NCI-H2196 treated with DMSO at 0.1 percent for 48 hours (cell line): ENCODE data around the gene APOL1.
"Not testable (repeated sequence)": the region's sequence is repeated elsewhere in the genome, so short reads cannot be mapped to it uniquely, and the experiment has no call there.

Experiments used
- DNase-seq: peaks from one replicate; lab custom pipeline; 2025; ENCODE audit not compliant: unreplicated experiment; lab: John Stamatoyannopoulos, UW

The APOL1 gene

DNA sequence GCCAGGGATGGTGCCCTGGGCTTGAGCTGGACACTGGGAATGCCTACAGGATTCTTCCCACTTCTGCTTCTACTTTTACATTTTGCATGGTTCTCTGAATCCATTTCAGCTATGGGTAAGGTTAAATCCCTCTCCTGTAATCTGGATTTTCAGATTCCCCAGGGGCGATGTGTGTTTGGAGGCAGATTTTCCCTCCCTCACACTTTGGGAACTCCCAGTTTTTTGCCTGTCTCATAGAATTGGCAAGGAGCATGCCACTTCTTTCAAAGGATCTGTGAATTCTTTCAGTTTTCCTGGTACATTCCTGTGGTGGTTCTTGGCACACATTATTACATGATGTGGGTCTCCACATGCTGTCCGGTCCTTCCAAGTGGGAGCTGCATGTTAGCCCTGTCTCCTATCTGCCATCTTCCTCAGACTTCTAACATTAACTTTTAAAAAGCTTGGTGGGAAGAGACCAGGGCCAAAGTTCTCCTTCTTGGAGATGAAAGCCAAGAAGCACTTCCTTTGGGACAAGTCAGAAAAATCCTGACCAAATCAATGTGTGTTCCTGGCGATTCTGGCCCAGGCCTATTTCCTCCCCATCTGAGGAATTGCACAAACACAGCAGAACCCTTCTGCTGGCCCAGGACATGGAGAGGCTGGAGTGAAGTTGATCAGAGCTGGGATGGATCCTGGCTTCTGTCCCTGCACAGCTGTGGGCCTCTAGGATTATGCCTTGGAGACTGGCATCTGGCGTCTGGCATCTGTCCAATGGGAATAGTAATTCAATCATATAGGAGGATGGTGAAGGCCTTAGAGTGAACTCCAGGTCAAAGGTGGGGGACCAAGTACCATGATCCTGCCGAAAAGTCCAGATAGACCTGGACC is 8.2 kb upstream of the APOL1 start:
- no peak for DNase-seq

GRCh38 chr22:36245805-36246356 is 7.1 kb upstream of the APOL1 start:
- DNase-seq: no peak

DNA sequence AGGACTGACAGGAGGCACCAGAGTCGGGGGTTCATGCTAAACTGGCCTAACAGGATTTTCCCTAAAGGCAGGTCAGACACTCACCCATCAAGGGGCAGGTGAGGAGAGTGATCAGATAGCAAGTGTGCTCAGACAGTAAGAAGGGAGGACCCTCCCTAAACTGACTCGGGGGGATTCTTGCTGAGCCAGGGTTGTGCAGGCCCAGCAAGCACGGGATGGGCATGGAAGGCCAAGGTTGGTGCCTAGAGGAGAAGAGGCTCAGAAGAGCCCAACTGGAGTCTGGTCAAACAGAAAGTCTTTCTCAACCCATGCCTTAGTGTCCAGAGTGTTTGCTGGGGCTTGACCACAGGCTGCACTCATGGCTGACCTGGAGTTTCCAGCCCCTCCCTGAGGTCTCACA is 6.2 kb upstream of the APOL1 start:
- DNase-seq: no peak

DNA sequence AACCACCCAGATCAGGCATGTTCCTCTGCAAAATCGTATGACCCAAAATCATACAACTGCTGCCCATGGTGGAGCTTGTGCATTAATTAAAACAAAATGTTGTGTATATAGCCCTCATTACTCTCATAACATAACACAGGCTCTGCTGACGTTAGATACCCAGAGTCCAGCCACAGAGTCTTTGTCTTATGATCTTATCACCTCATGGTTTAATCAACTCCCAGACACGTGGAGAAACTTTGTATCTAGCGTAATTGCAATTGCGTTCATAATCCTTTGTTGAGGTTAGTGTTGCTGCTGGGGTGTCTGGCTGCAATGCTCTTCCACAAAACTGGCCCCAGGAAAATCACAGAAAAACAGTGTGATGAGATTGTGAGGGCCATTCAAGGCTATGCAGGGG is 5.0 kb upstream of the APOL1 start:
- no peak for DNase-seq

GRCh38 chr22:36249160-36249559 is 3.8 kb upstream of the APOL1 start:
- DNase-seq: no peak

- not testable (repeated sequence) for DNase-seq
Measured at GRCh38 chr22:36250292-36250960, 2.5 kb upstream of the APOL1 start.

DNA sequence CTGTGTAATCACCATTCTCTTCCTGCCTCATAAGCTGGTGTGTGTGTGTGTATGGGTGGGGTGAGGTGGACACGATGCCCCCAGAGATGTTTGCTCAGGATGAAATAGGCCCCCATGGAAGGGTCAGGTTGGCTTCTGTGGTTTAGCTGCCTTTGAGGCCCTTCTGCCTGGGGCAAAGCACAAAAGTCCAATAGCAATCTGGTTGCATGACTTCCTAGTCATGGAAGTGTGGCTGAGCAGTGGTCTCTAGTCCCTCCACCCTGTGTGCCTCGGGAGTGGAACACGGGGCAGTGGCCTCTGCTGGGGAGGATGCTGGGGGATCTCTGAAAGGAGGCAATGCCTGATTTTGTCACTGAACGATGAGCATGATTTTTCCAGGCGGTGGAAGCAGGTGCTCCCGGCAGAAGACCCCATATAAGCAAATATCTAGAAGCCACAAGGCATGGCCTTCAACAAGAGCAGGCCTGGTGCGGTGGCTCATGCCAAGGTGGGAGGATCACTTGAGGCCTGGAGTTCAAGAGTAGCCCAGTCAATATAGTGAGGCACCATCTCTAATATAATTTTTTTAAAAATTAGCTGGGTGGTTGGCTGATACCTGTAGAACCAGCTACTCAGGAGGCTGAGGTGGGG is 839 bp upstream of the APOL1 start:
- not testable (repeated sequence) for DNase-seq

GRCh38 chr22:36253523-36254490 is 874 bp downstream of the APOL1 start:
- no peak for DNase-seq

- not testable (repeated sequence) for DNase-seq
Measured at GRCh38 chr22:36255572-36255971, 2.6 kb downstream of the APOL1 start.

DNA sequence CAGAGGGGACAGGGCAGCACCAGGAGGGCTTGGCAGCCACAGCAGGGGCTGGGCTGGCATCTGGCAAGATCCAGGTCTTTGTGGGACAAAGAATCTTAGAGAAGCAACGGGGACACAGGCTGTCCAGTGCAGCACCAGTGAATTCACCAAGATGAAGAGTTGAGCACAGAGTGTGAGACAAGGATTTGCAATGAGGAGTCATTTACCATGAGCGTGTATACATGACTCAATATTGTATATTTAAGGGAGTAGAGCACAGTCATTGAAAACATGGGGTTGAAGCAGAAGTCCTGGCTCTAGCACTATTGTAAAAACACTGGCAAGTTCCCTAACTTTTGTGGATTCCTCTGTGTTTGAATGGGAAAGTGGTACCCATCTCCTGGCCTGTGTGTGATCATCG is 3.5 kb downstream of the APOL1 start:
- DNase-seq: no peak

GRCh38 chr22:36257308-36257707 is 4.4 kb downstream of the APOL1 start:
- DNase-seq: no peak

- DNase-seq: no peak
Measured at GRCh38 chr22:36257948-36258670, 5.2 kb downstream of the APOL1 start.

DNA sequence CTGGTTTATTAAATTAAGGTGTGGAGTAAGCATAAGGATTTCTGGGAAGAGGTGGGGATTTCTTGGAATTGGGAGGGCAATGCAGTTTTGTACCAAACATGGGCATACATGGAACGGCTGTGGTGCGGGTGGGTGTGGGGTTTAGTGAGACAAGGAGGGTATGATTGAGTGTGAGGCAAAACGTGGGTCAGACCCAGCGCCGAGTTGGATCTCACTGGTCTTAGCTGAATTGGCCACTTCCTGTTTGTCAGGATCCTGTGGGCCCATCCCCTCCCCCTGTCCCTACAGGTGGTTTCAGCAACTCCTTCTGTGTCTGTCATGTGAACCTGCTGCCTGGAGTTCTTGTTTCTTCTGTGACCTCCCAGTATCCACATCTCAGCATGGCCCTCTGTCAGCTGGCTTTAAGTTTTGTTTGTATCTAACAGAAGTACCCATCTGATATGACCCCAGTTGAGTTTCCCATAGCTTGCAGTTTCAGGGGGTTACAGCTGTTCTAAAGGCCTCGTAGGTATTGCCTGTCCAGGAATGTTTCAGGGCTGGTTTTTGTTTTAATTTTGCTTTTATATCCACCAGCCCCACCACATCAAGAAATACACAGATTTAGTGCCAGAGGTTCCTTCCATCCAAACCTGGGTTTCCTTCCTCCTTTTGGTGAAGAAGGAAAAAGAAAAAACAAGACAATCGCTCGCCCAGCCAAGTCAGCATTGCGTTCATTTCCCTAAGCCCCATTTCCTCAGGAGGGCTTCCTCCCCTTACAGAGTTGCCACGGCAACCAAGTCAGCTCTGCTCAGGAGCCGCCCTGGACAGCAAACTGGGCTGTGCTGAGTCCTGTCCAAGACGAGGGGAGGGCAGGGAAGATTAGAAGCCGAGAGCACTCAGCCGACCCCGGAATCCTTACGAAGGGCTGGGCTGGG is 6.0 kb downstream of the APOL1 start:
- DNase-seq: no peak

GRCh38 chr22:36259615-36260300 is 6.8 kb downstream of the APOL1 start:
- no peak for DNase-seq

DNA sequence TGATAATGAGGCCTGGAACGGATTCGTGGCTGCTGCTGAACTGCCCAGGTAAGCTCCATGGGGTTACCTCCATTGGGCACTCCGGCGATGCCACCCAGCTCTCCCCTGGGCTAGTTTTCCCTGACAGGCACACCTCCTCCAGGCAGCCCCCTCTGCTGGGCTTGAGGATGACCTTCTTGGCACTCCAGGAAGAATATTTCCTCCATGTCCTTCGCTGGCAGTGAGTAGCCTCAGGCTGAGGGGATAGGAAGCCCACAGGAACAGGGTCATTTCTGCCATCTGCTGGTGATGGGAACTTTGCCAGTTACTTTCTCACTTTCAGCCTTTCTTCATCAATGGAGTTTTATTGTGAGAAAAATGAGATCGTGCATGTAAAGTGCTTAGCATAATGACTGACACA is 8.7 kb downstream of the APOL1 start:
- not testable (repeated sequence) for DNase-seq

- DNase-seq: not testable (repeated sequence)
Measured at GRCh38 chr22:36262307-36262706, 9.4 kb downstream of the APOL1 start.

DNA sequence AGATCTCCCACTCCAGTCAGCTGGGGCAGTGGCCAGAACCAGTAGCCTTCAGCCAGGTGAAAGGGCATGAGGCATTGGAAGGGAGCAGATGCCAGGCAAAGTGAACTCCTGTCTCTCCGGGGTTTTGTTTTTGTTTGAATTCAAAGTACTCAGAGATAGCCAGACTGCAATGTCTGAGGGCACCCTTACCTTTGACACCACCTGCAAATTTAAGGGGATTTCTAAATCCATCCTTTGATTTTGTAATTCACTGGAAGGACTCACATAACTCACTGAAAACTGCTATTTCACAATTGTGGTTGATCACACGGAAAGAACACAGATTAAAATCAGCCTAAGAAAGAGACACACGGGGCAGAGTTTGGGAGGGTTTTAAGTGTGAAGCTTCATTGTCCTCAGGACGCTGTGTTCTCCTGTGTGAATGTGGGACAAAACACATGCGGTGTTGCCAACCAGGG is 10.3 kb downstream of the APOL1 start:
- DNase-seq: not testable (repeated sequence)
